HepG2 (cell line): ENCODE measurements around the gene RILPL1. TPM values are rescaled to one million over a fixed set of nuclear protein-coding genes. Genes with fewer than 3 reads are reported as not detected.

Experiments used
- ATAC-seq: fragments of 200-7000 bp; cut with Tn5 transposase; 3 replicates; pipeline ENCODE4 v1.9.1; 2020; ENCODE audit warnings: mild to moderate bottlenecking, moderate library complexity
- BruUV-seq: library from RNA; stranded (reverse); fragments of 400-500 nt; replicated peaks from 2 replicates; lab custom pipeline; 2021; lab: Mats Ljungman, UMichigan
- CTCF ChIA-PET: fragments of 300-600 bp; formaldehyde crosslinking; extraction: SDS; loops from one replicate; lab custom pipeline; 2021; ENCODE audit warnings: low total read pairs, inconsistent platforms, low intra/inter-chr PET ratio; lab: Yijun Ruan, JAX
- POLR2A ChIA-PET: fragments of 350-600 bp; sonication (Branson Sonifier 250); formaldehyde crosslinking; loops from one replicate; lab custom pipeline; 2020; ENCODE audit warnings: antibody characterized with exemption, inconsistent platforms; lab: Yijun Ruan, JAX
- DNase-seq: peaks from one replicate; pipeline ENCODE4 v3.0.0-alpha.2; 2015; ENCODE audit warnings: low spot score
- FAIRE-seq: peaks from 3 replicates; lab custom pipeline; 2011; peaks lifted over from hg19 to GRCh38; lab: Jason Lieb, UNC
- H2AFZ ChIP-seq: one replicate; pipeline ENCODE4 v1.6.1; 2011; ENCODE audit warnings: low read length, inconsistent platforms
- H3K27ac ChIP-seq: fragments of 300-600 bp; 3 replicates; pipeline ENCODE4 v1.8.0; 2011; ENCODE audit warnings: mixed run types, mild to moderate bottlenecking, mixed read lengths, low read length, inconsistent platforms; ENCODE audit not compliant: insufficient read depth; ENCODE audit errors: extremely low read length
- H3K27me3 ChIP-seq, 2 experiments: fragments of 200-600 bp in 1 of 2; 2 replicates in 1 of 2; 3 replicates in 1 of 2; pipeline versions ENCODE4 v1.6.0 to v1.8.0; 2011; ENCODE audit warnings: low read length in 2 of 2, mild to moderate bottlenecking in 2 of 2, moderate library complexity in 2 of 2, inconsistent platforms in 1 of 2; ENCODE audit not compliant: insufficient read depth in 2 of 2, control insufficient read depth in 1 of 2
- H3K36me3 ChIP-seq, 2 experiments: fragments of 200-600 bp in 1 of 2; replicated peaks in 1 of 2; 2 replicates in 1 of 2; 3 replicates in 1 of 2; pipeline versions ENCODE4 v1.5.1 to v1.8.0; 2011; ENCODE audit warnings: low read length in 2 of 2, inconsistent platforms in 1 of 2; ENCODE audit not compliant: insufficient read depth in 2 of 2, control insufficient read depth in 1 of 2
- H3K4me1 ChIP-seq: 2 replicates; pipeline ENCODE4 v1.5.1; 2012; ENCODE audit warnings: low read length, inconsistent platforms; ENCODE audit not compliant: insufficient read depth
- H3K4me2 ChIP-seq: 2 replicates; pipeline ENCODE4 v1.6.0; 2011; ENCODE audit warnings: low read depth, low read length, inconsistent platforms
- H3K4me3 ChIP-seq, 3 experiments: fragments of 200-600 bp in 1 of 3; sonication (generic), shearing (Covaris generic) in 1 of 3; replicated peaks in 1 of 3; 2 replicates each; pipeline ENCODE4 v1.5.1; 2011 to 2016; ENCODE audit warnings: low read length in 3 of 3, inconsistent platforms in 2 of 3, low read depth in 2 of 3, mild to moderate bottlenecking in 2 of 3, control low read depth in 1 of 3, mixed read lengths in 1 of 3; ENCODE audit not compliant: insufficient read depth in 1 of 3
- H3K79me2 ChIP-seq: one replicate; pipeline ENCODE4 v1.6.1; 2011; ENCODE audit warnings: low read length, inconsistent platforms; ENCODE audit not compliant: insufficient read depth
- H3K9ac ChIP-seq: 2 replicates; pipeline ENCODE4 v1.6.0; 2011; ENCODE audit warnings: mild to moderate bottlenecking, low read depth, low read length, inconsistent platforms; ENCODE audit not compliant: insufficient read depth
- H3K9me3 ChIP-seq: 2 replicates; pipeline ENCODE4 v1.5.1; 2012; ENCODE audit warnings: mild to moderate bottlenecking, low read length
- H4K20me1 ChIP-seq: 2 replicates; pipeline ENCODE4 v1.6.0; 2011; ENCODE audit warnings: inconsistent platforms, mild to moderate bottlenecking, low read length, moderate library complexity; ENCODE audit not compliant: insufficient read depth
- CBFB ChIP-seq: sonication (generic); formaldehyde crosslinking; IDR thresholded peaks from 2 replicates; pipeline ENCODE4 v1.4.0; 2020; ENCODE audit warnings: missing genetic modification reagents
- ERF ChIP-seq: IDR thresholded peaks from 2 replicates; pipeline ENCODE4 v1.6.1; 2018; ENCODE audit warnings: missing biosample characterization, missing genetic modification reagents
- FOXA1 ChIP-seq, 2 experiments: fragments of 450-650 bp in 1 of 2; sonication (generic) in 1 of 2; formaldehyde crosslinking in 1 of 2; IDR thresholded peaks; 2 replicates each; pipeline versions ENCODE4 v1.4.0 to v1.6.1; 2016 to 2020; ENCODE audit warnings: missing genetic modification reagents in 1 of 2
- HNF4A ChIP-seq: sonication (generic); formaldehyde crosslinking; IDR thresholded peaks from 2 replicates; pipeline ENCODE4 v1.4.0; 2020; ENCODE audit warnings: missing genetic modification reagents
- KAT8 ChIP-seq: IDR thresholded peaks from 2 replicates; pipeline ENCODE4 v1.6.1; 2016; ENCODE audit warnings: missing genetic modification reagents, missing compliant biosample characterization
- LRRFIP1 ChIP-seq: sonication (generic); formaldehyde crosslinking; conservative IDR thresholded peaks from 2 replicates; pipeline ENCODE4 v1.4.0; 2020; ENCODE audit warnings: missing genetic modification reagents
- MTF1 ChIP-seq: sonication (generic); formaldehyde crosslinking; IDR thresholded peaks from 2 replicates; pipeline ENCODE4 v1.5.0; 2020; ENCODE audit warnings: missing genetic modification reagents
- NCOA1 ChIP-seq: sonication (generic); formaldehyde crosslinking; IDR thresholded peaks from 2 replicates; pipeline ENCODE4 v1.9.0; 2021; ENCODE audit warnings: missing genetic modification reagents
- NCOR1 ChIP-seq: fragments of 200-600 bp; sonication (generic); IDR thresholded peaks from 2 replicates; pipeline ENCODE4 v1.7.0; 2017; ENCODE audit warnings: antibody characterized with exemption, low read length, borderline replicate concordance
- RFXAP ChIP-seq: sonication (generic); formaldehyde crosslinking; IDR thresholded peaks from 2 replicates; pipeline ENCODE4 v1.4.0; 2020; ENCODE audit warnings: missing genetic modification reagents, borderline replicate concordance
- SIN3B ChIP-seq: fragments of 150-350 bp; IDR thresholded peaks from 2 replicates; pipeline ENCODE4 v1.6.1; 2014; ENCODE audit warnings: low read length
- SPEN ChIP-seq: sonication (generic); formaldehyde crosslinking; IDR thresholded peaks from 2 replicates; pipeline ENCODE4 v1.5.1; 2020; ENCODE audit warnings: low read depth, mild to moderate bottlenecking, missing genetic modification reagents
- SRSF1 ChIP-seq: fragments of 200-400 bp; formaldehyde crosslinking; optimal IDR thresholded peaks from 2 replicates; pipeline ENCODE3; 2017; ENCODE audit warnings: mild to moderate bottlenecking, low read depth, low read length, moderate library complexity
- TFDP2 ChIP-seq: sonication (generic); formaldehyde crosslinking; IDR thresholded peaks from 2 replicates; pipeline ENCODE4 v1.4.0; 2020; ENCODE audit warnings: missing genetic modification reagents
- ZBTB44 ChIP-seq: sonication (generic); formaldehyde crosslinking; IDR thresholded peaks from 2 replicates; pipeline ENCODE4 v1.4.0; 2020; ENCODE audit warnings: missing genetic modification reagents
- ZC3H13 ChIP-seq: sonication (generic); formaldehyde crosslinking; IDR thresholded peaks from 2 replicates; pipeline ENCODE4 v1.8.1; 2023; ENCODE audit warnings: mild to moderate bottlenecking, missing genetic modification reagents, moderate library complexity
- ZFP36L1 ChIP-seq: sonication (generic); formaldehyde crosslinking; IDR thresholded peaks from 2 replicates; pipeline ENCODE4 v1.8.0; 2022; ENCODE audit warnings: mild to moderate bottlenecking, missing genetic modification reagents, moderate library complexity
- ZNF7 ChIP-seq: IDR thresholded peaks from 2 replicates; pipeline ENCODE4 v1.6.1; 2016; ENCODE audit warnings: missing biosample characterization, missing genetic modification reagents
- ZNF761 ChIP-seq: sonication (generic); formaldehyde crosslinking; conservative IDR thresholded peaks from 2 replicates; pipeline ENCODE4 v1.4.0; 2020; ENCODE audit warnings: mild to moderate bottlenecking, missing genetic modification reagents
- ZSCAN20 ChIP-seq: sonication (generic); formaldehyde crosslinking; IDR thresholded peaks from 2 replicates; pipeline ENCODE4 v1.4.0; 2020; ENCODE audit warnings: missing genetic modification reagents, mild to moderate bottlenecking, borderline replicate concordance
- WGBS: methylation state at CpG from one replicate; pipeline ENCODE4 v1.1.6; 2017; ENCODE audit warnings: low lambda C conversion rate; 5-methylcytosine and 5-hydroxymethylcytosine counted together
- in situ Hi-C: cut with HindIII; loops from 2 replicates; pipeline ENCODE4 v1.10.0; 2017; ENCODE audit warnings: low pct_unique_long_range_greater_than_20kb; ENCODE audit not compliant: extremely low pct_ligation_motif_present
- intact Hi-C: fragments of 100-400 bp; cut with micrococcal nuclease; formaldehyde crosslinking; loops from one replicate; pipeline ENCODE4 v1.10.0; 2022; ENCODE audit not compliant: unreplicated experiment
- polyA plus RNA-seq, 8 experiments: library from polyadenylated mRNA; depleted of rRNA in 3 of 8; stranded (reverse) in 7 of 8; unstranded in 1 of 8; fragments of >200 nt; fragmentation: Illumina TruSeq in 4 of 8; extraction: Trizol in 4 of 8; gene quantifications; 2 replicates each; pipeline versions ENCODE4 v1.2.1 to v1.2.3, GENCODE V29; 2011 to 2016; ENCODE audit warnings: low read depth in 4 of 8, missing spikeins in 1 of 8, mixed read lengths in 1 of 8; ENCODE audit not compliant: insufficient read depth in 1 of 8
- total RNA-seq, 5 experiments: library from RNA; depleted of rRNA; stranded (reverse); fragments of >200 nt; fragmentation: Illumina TruSeq; extraction: Trizol; gene quantifications; 2 replicates each; pipeline ENCODE4 v1.2.3, GENCODE V29; 2016; ENCODE audit warnings: low read depth in 1 of 5

The RILPL1 gene
- total and polyA plus RNA-seq, 2 of the 13 experiments (the other 11 are each of a cell fraction or from before 2014, with no cell fraction given): 5.8 to 28.4 TPM

- TF ChIP-seq RFXAP: no peak
- TF ChIP-seq NCOA1 (CRISPR knock-in tag): no peak
- no peak for TF ChIP-seq KAT8
- no peak for TF ChIP-seq ERF (CRISPR knock-in tag)
- no peak for TF ChIP-seq HNF4A
- no peak for TF ChIP-seq LRRFIP1 (CRISPR knock-in tag)
- no peak for TF ChIP-seq SPEN
- TF ChIP-seq ZNF7 (CRISPR knock-in tag): no peak
- TF ChIP-seq, all 625 proteins: peak for 0
Observed at GRCh38 chr12:123550700-123551099, 17.2 kb upstream of the RILPL1 start (continued).

GRCh38 chr12:123548107-123548506 is 14.6 kb upstream of the RILPL1 start:
- FAIRE-seq: no peak
- POLR2A ChIA-PET: no interaction called here
- no peak for TF ChIP-seq ZBTB44
- TF ChIP-seq NCOR1: no peak
- TF ChIP-seq MTF1 (CRISPR knock-in tag): no peak
- no peak for TF ChIP-seq FOXA1 (IDR thresholded peaks at IDR 0.05)
- TF ChIP-seq FOXA1 (CRISPR knock-in tag; IDR thresholded peaks at IDR 0.05): no peak
- TF ChIP-seq SRSF1: no peak
- TF ChIP-seq TFDP2 (CRISPR knock-in tag): no peak
- no peak for TF ChIP-seq ZSCAN20 (CRISPR knock-in tag)
- no peak for TF ChIP-seq ZNF761 (CRISPR knock-in tag)
- TF ChIP-seq SIN3B: no peak
- TF ChIP-seq ZC3H13 (CRISPR knock-in tag): no peak
- TF ChIP-seq ZFP36L1: no peak
- no peak for TF ChIP-seq CBFB (CRISPR knock-in tag)
- TF ChIP-seq, all 625 proteins: peak for 0
- Histone ChIP-seq H3K9ac (no peak overlapping the region), H3K4me3 (no peak overlapping the region), H3K4me2 (no peak overlapping the region), H3K4me1 (no peaks in the 10 kb centered on the region), H2AFZ (no peak overlapping the region), H3K27ac (no peak overlapping the region), H4K20me1 (no peaks in the 10 kb centered on the region), H3K9me3 (no peaks in the 10 kb centered on the region), H3K36me3 (no peaks in the 10 kb centered on the region), H3K79me2 (no peaks in the 10 kb centered on the region), H3K27me3 (peaks cover 0 to 14% of the 10 kb centered on the region in 2 experiments; a peak in 2 of 5 replicates)
- CTCF ChIA-PET: no interaction called here
- in situ Hi-C loops: no loop called here
- BruUV-seq: no TSS peak
- intact Hi-C loops: no loop called here
- ATAC-seq (no peak), DNase-seq (no peak)
- 15% methylated on average over 3 of the region's 3 CpGs for WGBS
